Sigmoid colon (tissue), 7 donors: Measurements from ENCODE around the gene TMEM47. TPM values are rescaled to one million over a fixed set of nuclear protein-coding genes. Genes with fewer than 3 reads are reported as not detected.

Experiments
- DNase-seq: peaks from one replicate; pipeline ENCODE4 v3.0.0-alpha.2; 2019
- H3K27ac ChIP-seq, 4 donors: fragments of 200-600 bp; sonication (generic); one replicate each; pipeline ENCODE4 v1.5.1; 2016 to 2019; ENCODE audit warnings: mild to moderate bottlenecking in 1 of 4
- H3K27me3 ChIP-seq, 3 donors: fragments of 200-600 bp; sonication (generic); one replicate each; pipeline ENCODE4 v1.5.1; 2019; ENCODE audit warnings: mild to moderate bottlenecking in 1 of 3
- H3K36me3 ChIP-seq, 4 donors: fragments of 200-600 bp; sonication (generic); one replicate each; pipeline ENCODE4 v1.5.1; 2016 to 2019
- H3K4me1 ChIP-seq, 4 donors: fragments of 200-600 bp; sonication (generic); one replicate each; pipeline ENCODE4 v1.5.1; 2017 to 2019
- H3K4me3 ChIP-seq, 4 donors: fragments of 200-600 bp; sonication (generic); one replicate each; pipeline ENCODE4 v1.5.1; 2017 to 2019; ENCODE audit warnings: mild to moderate bottlenecking in 2 of 4, moderate library complexity in 1 of 4
- H3K9me3 ChIP-seq, 4 donors: fragments of 200-600 bp in 3 of 4; sonication (generic) in 3 of 4; one replicate each; pipeline versions ENCODE4 v1.5.1 to v1.6.1; 2013 to 2019
- EP300 ChIP-seq, 4 donors: sonication (generic); formaldehyde crosslinking; IDR thresholded peaks; one replicate each; pipeline ENCODE4 v1.6.1; 2017; ENCODE audit warnings: antibody characterized with exemption in 4 of 4
- POLR2A ChIP-seq, 2 donors: fragments of 450-650 bp; IDR thresholded peaks; one replicate each; pipeline ENCODE4 v1.6.1; 2016; ENCODE audit warnings: antibody characterized with exemption in 2 of 2, mild to moderate bottlenecking in 2 of 2, moderate library complexity in 2 of 2
- POLR2AphosphoS5 ChIP-seq, 4 donors: sonication (generic); formaldehyde crosslinking; IDR thresholded peaks; one replicate each; pipeline ENCODE4 v1.6.1; 2017; ENCODE audit warnings: antibody characterized with exemption in 4 of 4
- WGBS, 2 donors: extraction: QIAGEN DNeasy Blood & Tissue Kit; methylation state at CpG; one replicate each; pipeline ENCODE4 v1.1.7; 2013; 5-methylcytosine and 5-hydroxymethylcytosine counted together
- intact Hi-C: fragments of 100-400 bp; cut with DNase I; formaldehyde crosslinking; loops from one replicate; pipeline ENCODE4 v1.15.1; 2023
- polyA plus RNA-seq, 3 donors: library from polyadenylated mRNA; stranded (reverse); fragments of 200-250 nt; gene quantifications; one replicate each; pipeline ENCODE4 v1.2.3, GENCODE V29; 2013
- total RNA-seq, 4 donors: library from RNA; depleted of rRNA; stranded (reverse); fragments of >200 nt; gene quantifications; one replicate each; pipeline ENCODE4 v1.1.0, GENCODE V29; 2016
- TF ChIP-seq, protein P1 (sequence below), 4 experiments: fragments of 450-650 bp in 3 of 4; fragments of 200-600 bp in 1 of 4; IDR thresholded peaks; one replicate each; pipeline ENCODE4 v1.5.1; 2016 to 2019; ENCODE audit warnings: antibody characterized with exemption in 4 of 4, mild to moderate bottlenecking in 3 of 4, moderate library complexity in 2 of 4
- donor health status: healthy with polysubstance abuse.
- donor health status: Bipolar disorder and iron deficiency.
- donor health status: healthy.

TMEM47 gene
- 10 to 100 TPM; 71.5 to 98.1 (median 90.0) TPM for total RNA-seq
- 1 to 10 TPM; 1.2 to 4.7 (median 3.0) TPM for polyA plus RNA-seq

- Histone ChIP-seq H3K9me3 (no peaks in the 10 kb centered on the region), H3K27ac (peak within 1 kb of the TSS; percentile 85 to 89 (median 88)), H3K4me3 (peak within 1 kb of the TSS; percentile 50 to 68 (median 66)), H3K4me1 (peaks cover 0 to 14% (median 2%) of the 10 kb centered on the region in 4 donors), H3K36me3 (no peaks in the 10 kb centered on the region), H3K27me3 (peaks cover 0 to 3% (median 0%) of the 10 kb centered on the region in 3 donors)
- TF ChIP-seq POLR2A (IDR thresholded peaks at IDR 0.05) (no peak), POLR2AphosphoS5 (IDR thresholded peaks at IDR 0.05) (peak in 3 of 4 donors; percentile 6 to 69 (median 66))
- DNase-seq, result peak; percentile 86
- 1 to 3% methylated on average over 100 of the region's 100 CpGs for WGBS, 2 donors
- intact Hi-C loops, result no loop called here
These were observed at the start of gene TMEM47 for GRCh38 chrX:34656842-34657725. TMEM47 (minus strand) TSS chrX:34657285; CDS start chrX:34657029, 256 bp downstream.

- DNase-seq, result no peak
- TF ChIP-seq POLR2A (IDR thresholded peaks at IDR 0.05), result no peak
- 74 to 77% methylated on average over 2 of the region's 2 CpGs for WGBS, 2 donors
- no peaks in the 10 kb centered on the region for H3K9me3 ChIP-seq
- H3K4me1 ChIP-seq, result no peaks in the 10 kb centered on the region
- H3K27me3 ChIP-seq, result no peaks in the 10 kb centered on the region
- H3K36me3 ChIP-seq, result no peaks in the 10 kb centered on the region
- no peak overlapping the region for H3K4me3 ChIP-seq
- intact Hi-C loops, result no loop called here
- H3K27ac ChIP-seq, result no peak overlapping the region
These were observed 30.0 kb upstream of the TMEM47 start for GRCh38 chrX:34687095-34687494.

- H3K9me3 ChIP-seq, result no peaks in the 10 kb centered on the region
- intact Hi-C loops, result no loop called here
- WGBS, 2 donors, result 82 to 92% methylated on average over 1 of the region's 1 CpG
- H3K27me3 ChIP-seq, result peaks cover 0 to 3% (median 0%) of the 10 kb centered on the region in 3 donors
- H3K36me3 ChIP-seq, result no peaks in the 10 kb centered on the region
- no peaks in the 10 kb centered on the region for H3K4me1 ChIP-seq
- H3K4me3 ChIP-seq, result no peak overlapping the region
- TF ChIP-seq, protein P1, sequence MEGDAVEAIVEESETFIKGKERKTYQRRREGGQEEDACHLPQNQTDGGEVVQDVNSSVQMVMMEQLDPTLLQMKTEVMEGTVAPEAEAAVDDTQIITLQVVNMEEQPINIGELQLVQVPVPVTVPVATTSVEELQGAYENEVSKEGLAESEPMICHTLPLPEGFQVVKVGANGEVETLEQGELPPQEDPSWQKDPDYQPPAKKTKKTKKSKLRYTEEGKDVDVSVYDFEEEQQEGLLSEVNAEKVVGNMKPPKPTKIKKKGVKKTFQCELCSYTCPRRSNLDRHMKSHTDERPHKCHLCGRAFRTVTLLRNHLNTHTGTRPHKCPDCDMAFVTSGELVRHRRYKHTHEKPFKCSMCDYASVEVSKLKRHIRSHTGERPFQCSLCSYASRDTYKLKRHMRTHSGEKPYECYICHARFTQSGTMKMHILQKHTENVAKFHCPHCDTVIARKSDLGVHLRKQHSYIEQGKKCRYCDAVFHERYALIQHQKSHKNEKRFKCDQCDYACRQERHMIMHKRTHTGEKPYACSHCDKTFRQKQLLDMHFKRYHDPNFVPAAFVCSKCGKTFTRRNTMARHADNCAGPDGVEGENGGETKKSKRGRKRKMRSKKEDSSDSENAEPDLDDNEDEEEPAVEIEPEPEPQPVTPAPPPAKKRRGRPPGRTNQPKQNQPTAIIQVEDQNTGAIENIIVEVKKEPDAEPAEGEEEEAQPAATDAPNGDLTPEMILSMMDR (IDR thresholded peaks at IDR 0.05), result no peak
- TF ChIP-seq POLR2A (IDR thresholded peaks at IDR 0.05), result no peak
- no peak for TF ChIP-seq EP300 (IDR thresholded peaks at IDR 0.05)
- no peak for TF ChIP-seq POLR2AphosphoS5 (IDR thresholded peaks at IDR 0.05)
- no peak for DNase-seq
- H3K27ac ChIP-seq, result no peak overlapping the region
These were observed 2.5 kb upstream of the TMEM47 start for GRCh38 chrX:34659575-34659974.

- DNase-seq, result no peak
- peaks cover 0 to 1% (median 0%) of the 10 kb centered on the region in 4 donors for H3K4me1 ChIP-seq
- no peak overlapping the region for H3K27ac ChIP-seq
- TF ChIP-seq POLR2A (IDR thresholded peaks at IDR 0.05), result no peak
- no peak for TF ChIP-seq EP300 (IDR thresholded peaks at IDR 0.05)
- no peak for TF ChIP-seq POLR2AphosphoS5 (IDR thresholded peaks at IDR 0.05)
- TF ChIP-seq, protein P1 (IDR thresholded peaks at IDR 0.05), result no peak
- WGBS, 2 donors, result 84 to 87% methylated on average over 4 of the region's 4 CpGs
- H3K36me3 ChIP-seq, result no peaks in the 10 kb centered on the region
- intact Hi-C loops, result no loop called here
- peaks cover 0 to 3% (median 0%) of the 10 kb centered on the region in 3 donors for H3K27me3 ChIP-seq
- no peaks in the 10 kb centered on the region for H3K9me3 ChIP-seq
- H3K4me3 ChIP-seq, result no peak overlapping the region
These were observed 1.2 kb upstream of the TMEM47 start for GRCh38 chrX:34658326-34658725.

- Histone ChIP-seq H3K4me1 (peaks cover 0 to 7% (median 1%) of the 10 kb centered on the region in 4 donors), H3K4me3 (peak overlapping the region; percentile 28 to 68 (median 66)), H3K9me3 (no peaks in the 10 kb centered on the region), H3K27me3 (peaks cover 0 to 3% (median 0%) of the 10 kb centered on the region in 3 donors), H3K36me3 (no peaks in the 10 kb centered on the region), H3K27ac (peak overlapping the region; percentile 85 to 89 (median 88))
- intact Hi-C loops, result no loop called here
- no peak for TF ChIP-seq POLR2A (IDR thresholded peaks at IDR 0.05)
- TF ChIP-seq, protein P1 (IDR thresholded peaks at IDR 0.05), result no peak
- TF ChIP-seq POLR2AphosphoS5 (IDR thresholded peaks at IDR 0.05), result no peak
- no peak for TF ChIP-seq EP300 (IDR thresholded peaks at IDR 0.05)
- no peak for DNase-seq
- WGBS, 2 donors, result 3 to 6% methylated on average over 13 of the region's 13 CpGs
These were observed 613 bp upstream of the TMEM47 start for GRCh38 chrX:34657726-34658070.
